ENCODE data around the gene PCP4. TPM values are rescaled to one million over a fixed set of nuclear protein-coding genes. Genes with fewer than 3 reads are reported as not detected.

PCP4 gene
- total and polyA plus RNA-seq, 5 donors = 3.9 to 7.5 (median 5.5) TPM

DNA sequence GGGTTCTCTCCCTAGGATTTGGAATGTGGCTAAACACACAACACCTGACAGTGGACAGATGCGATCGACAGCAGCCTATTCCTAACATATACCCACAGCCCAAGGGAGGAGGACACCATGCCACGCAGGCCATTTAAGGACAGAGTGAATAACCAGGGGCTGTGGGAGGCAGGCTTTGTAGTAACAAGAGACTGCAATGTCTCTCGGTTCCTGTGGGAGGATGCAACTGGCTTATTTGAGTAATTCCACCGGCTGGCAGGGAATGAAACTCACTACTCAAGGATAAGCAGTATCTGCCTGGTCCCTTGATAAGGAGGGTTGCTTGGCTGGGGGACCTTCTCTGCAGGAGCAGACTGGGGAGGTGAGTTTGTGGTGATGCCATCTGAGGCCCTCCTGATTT, 109.6 kb downstream of the PCP4 start:
- 61% methylated on average over 5 of the region's 5 CpGs for WGBS
- H3K27me3 ChIP-seq (ENCODE audit: control insufficient read depth, insufficient read depth) = no peaks in the 10 kb centered on the region
- H3K9me3 ChIP-seq (ENCODE audit: control insufficient read depth, low read length) = no peaks in the 10 kb centered on the region
- ATAC-seq (no peak), DNase-seq (no peak)
- no peak overlapping the region for H3K4me3 ChIP-seq (ENCODE audit: low read length)
- intact Hi-C loops (cut with DNase I) = no loop called here
- no peak overlapping the region for H3K27ac ChIP-seq (ENCODE audit: low read length)
- H3K4me1 ChIP-seq (ENCODE audit: control insufficient read depth, insufficient read depth, low read length) = no peaks in the 10 kb centered on the region

Other genes with a start within 250 kb of the PCP4 start
- 1 to 10 TPM; 5.0 to 8.4 (median 6.2) TPM for gene IGSF5, start 122.3 kb upstream of the PCP4 start, total RNA-seq
- gene IGSF5, start 122.3 kb upstream of the PCP4 start, polyA plus RNA-seq = 4.4 TPM

Measured in right cardiac atrium (tissue), 5 donors.